ENCODE results near the gene IGF1R. TPM values are rescaled to one million over a fixed set of nuclear protein-coding genes. Genes with fewer than 3 reads are reported as not detected.

Gene IGF1R
- total RNA-seq, 1 experiment from 2014 or later: 71.3 TPM

DNA sequence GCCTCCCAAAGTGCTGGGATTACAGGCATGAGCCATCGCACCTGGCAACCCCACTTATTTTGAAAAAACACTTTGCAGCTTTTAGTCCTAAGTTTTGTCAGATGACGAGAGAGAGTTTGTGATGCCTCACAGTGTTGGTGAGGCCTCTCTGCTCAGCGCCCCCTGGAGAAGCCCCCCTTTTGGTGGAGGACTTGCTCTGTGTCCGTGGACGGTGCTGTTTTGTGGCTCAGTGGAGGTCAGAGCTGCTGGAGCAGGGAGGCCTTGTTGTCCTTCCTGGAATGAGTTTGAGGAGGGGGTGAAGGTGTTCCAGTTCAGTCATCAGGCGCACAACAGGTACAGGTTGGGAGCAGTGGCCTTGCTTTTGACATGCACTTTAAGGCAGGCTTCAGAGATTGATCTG is 301.3 kb downstream of the IGF1R start:
- Histone ChIP-seq H3K36me3 (ENCODE audit: low read depth) (no peaks in the 10 kb centered on the region), H4K20me1 (ENCODE audit: insufficient read depth) (no peaks in the 10 kb centered on the region), H3K4me3 (no peak overlapping the region), H3K27ac (no peak overlapping the region), H3K4me1 (replicated peaks; ENCODE audit: insufficient read depth) (no peaks in the 10 kb centered on the region), H3K27me3 (ENCODE audit: insufficient read depth, low read depth) (no peaks in the 10 kb centered on the region), H3K79me2 (ENCODE audit: low read depth) (no peaks in the 10 kb centered on the region), H3K9me3 (ENCODE audit: insufficient read depth, low read depth) (no peaks in the 10 kb centered on the region), H2AFZ (no peak overlapping the region), H3F3A (ENCODE audit: insufficient read depth, low read depth) (no peaks in the 10 kb centered on the region), H3K4me2 (no peak overlapping the region), H3K9me2 (ENCODE audit: insufficient read depth) (no peaks in the 10 kb centered on the region)
- peak in 1 of 2 experiments; percentile 6 for DNase-seq
- intact Hi-C loops (cut with micrococcal nuclease; ENCODE audit: unreplicated experiment): no loop called here
- CTCF ChIA-PET: no interaction called here
- TF ChIP-seq, protein P1, sequence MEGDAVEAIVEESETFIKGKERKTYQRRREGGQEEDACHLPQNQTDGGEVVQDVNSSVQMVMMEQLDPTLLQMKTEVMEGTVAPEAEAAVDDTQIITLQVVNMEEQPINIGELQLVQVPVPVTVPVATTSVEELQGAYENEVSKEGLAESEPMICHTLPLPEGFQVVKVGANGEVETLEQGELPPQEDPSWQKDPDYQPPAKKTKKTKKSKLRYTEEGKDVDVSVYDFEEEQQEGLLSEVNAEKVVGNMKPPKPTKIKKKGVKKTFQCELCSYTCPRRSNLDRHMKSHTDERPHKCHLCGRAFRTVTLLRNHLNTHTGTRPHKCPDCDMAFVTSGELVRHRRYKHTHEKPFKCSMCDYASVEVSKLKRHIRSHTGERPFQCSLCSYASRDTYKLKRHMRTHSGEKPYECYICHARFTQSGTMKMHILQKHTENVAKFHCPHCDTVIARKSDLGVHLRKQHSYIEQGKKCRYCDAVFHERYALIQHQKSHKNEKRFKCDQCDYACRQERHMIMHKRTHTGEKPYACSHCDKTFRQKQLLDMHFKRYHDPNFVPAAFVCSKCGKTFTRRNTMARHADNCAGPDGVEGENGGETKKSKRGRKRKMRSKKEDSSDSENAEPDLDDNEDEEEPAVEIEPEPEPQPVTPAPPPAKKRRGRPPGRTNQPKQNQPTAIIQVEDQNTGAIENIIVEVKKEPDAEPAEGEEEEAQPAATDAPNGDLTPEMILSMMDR (conservative IDR thresholded peaks at IDR 0.05): no peak
- TF ChIP-seq EZH2 (IDR thresholded peaks at IDR 0.05; ENCODE audit: low read depth): no peak
- no TSS peak for BruUV-seq (replicated peaks)
- POLR2A ChIA-PET (ENCODE audit: unreplicated experiment): no interaction called here

DNA sequence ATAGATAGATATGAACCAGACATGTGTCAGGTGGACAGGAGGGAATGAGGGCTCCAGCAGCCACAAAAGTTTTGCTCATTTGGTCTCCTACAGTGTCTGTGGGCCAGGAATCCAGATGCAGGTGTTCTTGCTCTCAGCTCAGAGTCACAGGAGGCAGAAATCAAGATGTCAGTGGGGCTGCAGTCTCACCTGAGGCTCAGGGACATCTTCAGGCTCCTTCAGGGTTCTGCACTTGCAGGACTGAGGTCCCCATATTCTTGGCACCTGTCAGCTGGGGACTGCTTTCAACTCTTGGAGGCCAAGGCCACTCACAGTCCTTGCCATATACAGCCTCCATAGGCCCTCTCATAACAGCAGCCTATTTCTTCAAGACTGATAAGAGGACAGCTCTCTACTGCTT is 301.9 kb downstream of the IGF1R start:
- no peaks in the 10 kb centered on the region for H3K9me3 ChIP-seq (ENCODE audit: insufficient read depth, low read depth)
- H3F3A ChIP-seq (ENCODE audit: insufficient read depth, low read depth): no peaks in the 10 kb centered on the region
- H3K79me2 ChIP-seq (ENCODE audit: low read depth): no peaks in the 10 kb centered on the region
- H4K20me1 ChIP-seq (ENCODE audit: insufficient read depth): no peaks in the 10 kb centered on the region
- BruUV-seq (replicated peaks): no TSS peak
- H3K9me2 ChIP-seq (ENCODE audit: insufficient read depth): no peaks in the 10 kb centered on the region
- ChIA-PET CTCF (no interaction called here), POLR2A (ENCODE audit: unreplicated experiment) (no interaction called here)
- DNase-seq: peak in 1 of 2 experiments; percentile 17
- no peaks in the 10 kb centered on the region for H3K4me1 ChIP-seq (replicated peaks; ENCODE audit: insufficient read depth)
- H3K36me3 ChIP-seq (ENCODE audit: low read depth): no peaks in the 10 kb centered on the region
- H3K4me2 ChIP-seq: no peak overlapping the region
- no peaks in the 10 kb centered on the region for H3K27me3 ChIP-seq (ENCODE audit: insufficient read depth, low read depth)
- no peak overlapping the region for H2AFZ ChIP-seq
- no peak overlapping the region for H3K27ac ChIP-seq
- no peak overlapping the region for H3K4me3 ChIP-seq
- intact Hi-C loops (cut with micrococcal nuclease; ENCODE audit: unreplicated experiment): no loop called here
- TF ChIP-seq, protein P1 (conservative IDR thresholded peaks at IDR 0.05): no peak
- TF ChIP-seq EZH2 (IDR thresholded peaks at IDR 0.05; ENCODE audit: low read depth): no peak

DNA sequence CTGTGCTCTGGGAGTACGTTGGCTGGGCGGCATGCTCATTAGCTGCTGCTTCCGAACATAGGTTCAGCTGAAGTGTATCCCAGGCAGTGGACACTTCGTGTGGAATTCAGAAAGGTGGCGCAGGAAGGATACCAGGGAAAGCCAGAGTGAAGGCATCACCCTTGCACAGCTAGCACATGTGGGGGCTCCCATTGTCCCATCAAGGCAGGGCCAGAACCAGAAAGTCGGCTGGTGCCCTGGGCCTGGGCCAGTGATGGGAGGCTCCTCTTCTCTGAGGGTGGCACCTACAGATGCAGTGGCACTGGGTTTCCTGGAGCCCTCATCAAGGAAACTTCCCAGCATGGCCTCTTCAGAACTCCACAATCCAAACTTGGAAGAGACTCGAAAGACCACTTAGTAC is 302.7 kb downstream of the IGF1R start:
- no peak overlapping the region for H2AFZ ChIP-seq
- BruUV-seq (replicated peaks): no TSS peak
- CTCF ChIA-PET: no interaction called here

More for the DNA sequence above, 302.7 kb downstream of the IGF1R start:
- Histone ChIP-seq H3K9me3 (ENCODE audit: insufficient read depth, low read depth) (no peaks in the 10 kb centered on the region), H3K4me3 (no peak overlapping the region), H3K36me3 (ENCODE audit: low read depth) (no peaks in the 10 kb centered on the region), H3K9me2 (ENCODE audit: insufficient read depth) (no peaks in the 10 kb centered on the region), H3K4me1 (replicated peaks; ENCODE audit: insufficient read depth) (no peaks in the 10 kb centered on the region), H3K4me2 (no peak overlapping the region), H3K27me3 (ENCODE audit: insufficient read depth, low read depth) (no peaks in the 10 kb centered on the region), H3K27ac (no peak overlapping the region), H3F3A (ENCODE audit: insufficient read depth, low read depth) (no peaks in the 10 kb centered on the region), H3K79me2 (ENCODE audit: low read depth) (no peaks in the 10 kb centered on the region), H4K20me1 (ENCODE audit: insufficient read depth) (no peaks in the 10 kb centered on the region)
- peak in 1 of 2 experiments; percentile 22 for DNase-seq
- intact Hi-C loops (cut with micrococcal nuclease; ENCODE audit: unreplicated experiment): no loop called here
- POLR2A ChIA-PET (ENCODE audit: unreplicated experiment): no interaction called here
- TF ChIP-seq, protein P1 (conservative IDR thresholded peaks at IDR 0.05): no peak
- TF ChIP-seq EZH2 (IDR thresholded peaks at IDR 0.05; ENCODE audit: low read depth): no peak
